Thyroid gland (tissue), 4 donors: ENCODE measurements around the gene MTF2. TPM values are rescaled to one million over a fixed set of nuclear protein-coding genes. Genes with fewer than 3 reads are reported as not detected.

Experiments used
- DNase-seq, 2 donors: peaks; one replicate each; pipeline ENCODE4 v3.0.0-alpha.2; 2019
- H3K27ac ChIP-seq, 3 donors: fragments of 200-600 bp; sonication (generic); 1 replicate in 2 of 3; 2 replicates in 1 of 3; pipeline ENCODE4 v1.5.1; 2016 to 2019; ENCODE audit warnings: mild to moderate bottlenecking in 1 of 3, moderate library complexity in 1 of 3
- H3K27me3 ChIP-seq: fragments of 200-600 bp; sonication (generic); one replicate; pipeline ENCODE4 v1.5.1; 2019
- H3K36me3 ChIP-seq, 2 donors: fragments of 200-600 bp; sonication (generic); one replicate each; pipeline ENCODE4 v1.5.1; 2016 to 2019
- H3K4me1 ChIP-seq, 2 donors: fragments of 200-600 bp; sonication (generic); one replicate each; pipeline ENCODE4 v1.5.1; 2017 to 2019
- H3K4me3 ChIP-seq, 3 donors: fragments of 200-600 bp; sonication (generic); replicated peaks in 1 of 3; 1 replicate in 2 of 3; 2 replicates in 1 of 3; pipeline ENCODE4 v1.5.1; 2016; ENCODE audit warnings: mild to moderate bottlenecking in 1 of 3
- H3K9me3 ChIP-seq: fragments of 200-600 bp; sonication (generic); one replicate; pipeline ENCODE4 v1.5.1; 2017
- POLR2A ChIP-seq, 2 donors: fragments of 450-650 bp; IDR thresholded peaks; one replicate each; pipeline ENCODE4 v1.6.1; 2017; ENCODE audit warnings: antibody characterized with exemption in 2 of 2, mild to moderate bottlenecking in 2 of 2, moderate library complexity in 1 of 2
- WGBS, 2 donors: methylation state at CpG; one replicate each; pipeline ENCODE4 v1.1.5; 2017; 5-methylcytosine and 5-hydroxymethylcytosine counted together
- intact Hi-C: fragments of 100-400 bp; cut with DNase I; formaldehyde crosslinking; loops from one replicate; pipeline ENCODE4 v1.15.1; 2023
- total RNA-seq, 4 donors: library from RNA; depleted of rRNA; stranded (reverse); fragments of >200 nt; gene quantifications; one replicate each; pipeline ENCODE4 v1.2.3, GENCODE V29; 2016
- TF ChIP-seq, protein P1 (sequence below), 6 experiments: fragments of 200-600 bp in 3 of 6; fragments of 450-650 bp in 3 of 6; sonication (generic) in 3 of 6; IDR thresholded peaks; one replicate each; pipeline ENCODE4 v1.5.1; 2016 to 2019; ENCODE audit warnings: antibody characterized with exemption in 6 of 6, mild to moderate bottlenecking in 2 of 6, inconsistent platforms in 1 of 6, moderate library complexity in 1 of 6

The MTF2 gene
- total RNA-seq, 4 donors from 2014 or later, result 29.2 to 59.8 (median 35.0) TPM

GRCh38 chr1:93095804-93096585, 16.9 kb downstream of the MTF2 start:
- no peaks in the 10 kb centered on the region for H3K27me3 ChIP-seq
- TF ChIP-seq, protein P1, sequence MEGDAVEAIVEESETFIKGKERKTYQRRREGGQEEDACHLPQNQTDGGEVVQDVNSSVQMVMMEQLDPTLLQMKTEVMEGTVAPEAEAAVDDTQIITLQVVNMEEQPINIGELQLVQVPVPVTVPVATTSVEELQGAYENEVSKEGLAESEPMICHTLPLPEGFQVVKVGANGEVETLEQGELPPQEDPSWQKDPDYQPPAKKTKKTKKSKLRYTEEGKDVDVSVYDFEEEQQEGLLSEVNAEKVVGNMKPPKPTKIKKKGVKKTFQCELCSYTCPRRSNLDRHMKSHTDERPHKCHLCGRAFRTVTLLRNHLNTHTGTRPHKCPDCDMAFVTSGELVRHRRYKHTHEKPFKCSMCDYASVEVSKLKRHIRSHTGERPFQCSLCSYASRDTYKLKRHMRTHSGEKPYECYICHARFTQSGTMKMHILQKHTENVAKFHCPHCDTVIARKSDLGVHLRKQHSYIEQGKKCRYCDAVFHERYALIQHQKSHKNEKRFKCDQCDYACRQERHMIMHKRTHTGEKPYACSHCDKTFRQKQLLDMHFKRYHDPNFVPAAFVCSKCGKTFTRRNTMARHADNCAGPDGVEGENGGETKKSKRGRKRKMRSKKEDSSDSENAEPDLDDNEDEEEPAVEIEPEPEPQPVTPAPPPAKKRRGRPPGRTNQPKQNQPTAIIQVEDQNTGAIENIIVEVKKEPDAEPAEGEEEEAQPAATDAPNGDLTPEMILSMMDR (IDR thresholded peaks at IDR 0.05), result no peak
- no peak for TF ChIP-seq POLR2A (IDR thresholded peaks at IDR 0.05)
- no peak overlapping the region for H3K4me3 ChIP-seq
- WGBS, 2 donors, result 70 to 80% methylated on average over 6 of the region's 6 CpGs
- intact Hi-C loops, result no loop called here
- H3K36me3 ChIP-seq, result no peaks in the 10 kb centered on the region
- H3K4me1 ChIP-seq, result no peaks in the 10 kb centered on the region
- no peaks in the 10 kb centered on the region for H3K9me3 ChIP-seq
- no peak overlapping the region for H3K27ac ChIP-seq
- no peak for DNase-seq

DNA sequence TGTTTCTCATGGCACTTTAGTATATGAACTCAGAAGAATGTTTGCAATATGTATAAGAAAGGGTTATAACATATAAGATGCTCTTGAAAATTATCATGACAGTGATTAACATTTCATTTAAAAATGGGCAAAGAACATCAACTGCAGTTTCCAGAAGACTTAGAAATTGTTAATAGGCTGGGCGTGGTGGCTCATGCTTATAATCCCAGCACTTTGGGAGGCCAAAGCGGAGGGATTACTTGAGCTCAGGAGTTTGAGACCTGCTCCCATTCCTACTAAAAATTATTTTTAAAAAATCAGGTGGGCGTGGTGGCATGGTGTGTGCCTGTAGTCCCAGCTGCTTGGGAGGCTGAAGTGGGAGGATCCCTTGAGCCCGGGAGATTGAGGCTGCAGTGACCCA, 23.1 kb downstream of the MTF2 start:
- Histone ChIP-seq H3K36me3 (no peaks in the 10 kb centered on the region), H3K27ac (no peak overlapping the region), H3K27me3 (no peaks in the 10 kb centered on the region), H3K4me1 (no peaks in the 10 kb centered on the region), H3K9me3 (no peaks in the 10 kb centered on the region), H3K4me3 (no peak overlapping the region)
- no peak for DNase-seq
- intact Hi-C loops, result no loop called here
- TF ChIP-seq POLR2A (IDR thresholded peaks at IDR 0.05), result no peak
- TF ChIP-seq, protein P1 (IDR thresholded peaks at IDR 0.05), result no peak
- 96 to 97% methylated on average over 4 of the region's 4 CpGs for WGBS, 2 donors

GRCh38 chr1:93106226-93106625, 27.1 kb downstream of the MTF2 start:
- DNase-seq, result no peak
- Histone ChIP-seq H3K36me3 (no peaks in the 10 kb centered on the region), H3K27ac (no peak overlapping the region), H3K4me3 (no peak overlapping the region), H3K9me3 (no peaks in the 10 kb centered on the region), H3K4me1 (peaks cover 0 to 2% of the 10 kb centered on the region in 2 donors), H3K27me3 (no peaks in the 10 kb centered on the region)
- 82 to 88% methylated on average over 2 of the region's 2 CpGs for WGBS, 2 donors
- TF ChIP-seq, protein P1 (IDR thresholded peaks at IDR 0.05), result no peak
- no peak for TF ChIP-seq POLR2A (IDR thresholded peaks at IDR 0.05)
- intact Hi-C loops, result no loop called here

DNA sequence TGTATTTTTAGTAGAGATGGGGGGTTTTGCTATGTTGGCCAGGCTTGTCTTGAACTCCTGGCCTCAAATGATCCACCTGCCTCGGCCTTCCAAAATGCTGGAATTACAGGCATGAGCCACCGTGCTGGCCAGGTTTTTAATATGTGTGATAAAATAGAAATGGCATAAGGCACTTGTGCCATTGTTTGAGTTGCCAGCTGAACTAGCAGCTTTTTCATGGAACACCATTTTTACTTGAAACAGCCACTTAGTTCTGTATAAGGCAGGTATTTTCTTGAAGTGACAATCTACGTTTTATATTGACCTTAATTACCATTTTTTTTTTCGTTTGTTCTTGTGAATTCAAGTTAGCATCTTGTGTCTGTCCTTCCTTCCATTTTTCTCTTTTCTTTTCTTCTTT, 28.3 kb downstream of the MTF2 start:
- DNase-seq, result no peak
- H3K27ac ChIP-seq, result no peak overlapping the region
- H3K4me3 ChIP-seq, result no peak overlapping the region
- H3K27me3 ChIP-seq, result no peaks in the 10 kb centered on the region
- intact Hi-C loops, result no loop called here
- H3K36me3 ChIP-seq, result no peaks in the 10 kb centered on the region
- peaks cover 0 to 7% of the 10 kb centered on the region in 2 donors for H3K4me1 ChIP-seq
- H3K9me3 ChIP-seq, result no peaks in the 10 kb centered on the region
- 96 to 100% methylated on average over 4 of the region's 4 CpGs for whole genome bisulfite sequencing, 2 donors
- TF ChIP-seq, protein P1 (IDR thresholded peaks at IDR 0.05), result no peak

GRCh38 chr1:93108335-93108734, 29.3 kb downstream of the MTF2 start:
- WGBS, 2 donors, result 95 to 96% methylated on average over 2 of the region's 2 CpGs

More at GRCh38 chr1:93108335-93108734, 29.3 kb downstream of the MTF2 start:
- Histone ChIP-seq H3K27me3 (no peaks in the 10 kb centered on the region), H3K9me3 (no peaks in the 10 kb centered on the region), H3K4me1 (peaks cover 0 to 7% of the 10 kb centered on the region in 2 donors), H3K36me3 (no peaks in the 10 kb centered on the region), H3K27ac (no peak overlapping the region), H3K4me3 (no peak overlapping the region)
- intact Hi-C loops, result no loop called here
- DNase-seq, result no peak
- no peak for TF ChIP-seq POLR2A (IDR thresholded peaks at IDR 0.05)
- TF ChIP-seq, protein P1 (IDR thresholded peaks at IDR 0.05), result no peak
